ENCODE data around the gene HHAT.
A peak's percentile ranks its signal among the peaks of the same experiment; 100 is the strongest.

Gene HHAT

DNA sequence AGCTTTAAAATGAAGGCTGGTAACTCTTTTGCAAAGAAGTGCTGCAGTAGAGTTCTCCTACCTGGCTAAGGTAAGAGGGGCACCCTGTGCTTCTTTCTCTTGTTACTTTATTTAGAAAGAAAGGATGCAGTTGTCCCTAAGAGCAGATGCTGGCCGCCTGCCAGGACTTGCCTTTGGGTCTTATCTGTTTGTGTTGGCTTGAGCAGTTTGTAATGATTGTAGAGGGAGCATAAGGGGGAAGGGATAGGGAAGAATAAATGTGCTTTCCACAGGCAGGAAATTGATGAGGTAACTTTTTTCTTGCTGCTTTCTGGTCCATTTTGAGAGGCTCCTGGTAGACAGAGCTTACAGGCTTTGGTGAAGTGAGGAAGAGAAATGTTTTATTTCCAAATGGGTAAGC lies 229.6 kb downstream of the HHAT start:
- no peak for DNase-seq

DNA sequence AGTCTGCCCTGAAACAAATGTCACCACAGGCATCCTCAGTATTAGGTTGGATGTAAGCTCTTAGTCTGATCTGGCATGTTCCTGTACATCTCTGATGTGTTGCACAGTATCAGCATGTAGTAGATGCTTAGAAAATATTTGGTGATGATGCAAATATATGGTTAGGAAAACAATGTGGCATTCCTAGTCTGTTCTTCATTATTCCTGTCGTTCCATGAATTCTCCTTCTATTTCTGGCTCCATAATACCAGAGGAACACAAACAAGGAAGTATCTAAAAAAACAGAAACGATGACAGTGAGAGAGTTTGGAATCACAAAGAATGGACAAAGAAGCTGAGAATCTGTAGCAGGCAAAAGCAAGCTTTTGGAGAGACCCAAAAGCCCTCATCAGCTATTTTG lies 236.6 kb downstream of the HHAT start:
- DNase-seq, result no peak

DNA sequence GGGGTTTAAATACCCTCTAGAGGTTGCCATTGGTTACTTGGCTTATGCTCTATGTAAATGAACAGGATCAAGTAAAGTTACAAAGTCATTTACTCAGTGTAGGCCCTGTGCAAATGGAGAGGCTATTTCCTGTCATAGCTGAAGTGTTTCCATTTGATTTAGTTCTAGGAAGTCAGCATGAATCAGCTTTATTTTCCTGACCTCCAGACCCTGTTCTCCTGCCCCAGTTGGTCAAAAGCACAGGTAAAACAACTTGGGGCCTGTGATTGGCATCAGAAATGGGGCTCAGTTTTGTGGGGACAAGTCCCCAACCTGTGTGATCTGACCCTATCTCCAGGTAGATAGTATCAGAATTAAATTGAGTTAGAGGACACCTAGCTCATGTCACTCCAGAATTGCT lies 239.9 kb downstream of the HHAT start:
- no peak for DNase-seq

DNA sequence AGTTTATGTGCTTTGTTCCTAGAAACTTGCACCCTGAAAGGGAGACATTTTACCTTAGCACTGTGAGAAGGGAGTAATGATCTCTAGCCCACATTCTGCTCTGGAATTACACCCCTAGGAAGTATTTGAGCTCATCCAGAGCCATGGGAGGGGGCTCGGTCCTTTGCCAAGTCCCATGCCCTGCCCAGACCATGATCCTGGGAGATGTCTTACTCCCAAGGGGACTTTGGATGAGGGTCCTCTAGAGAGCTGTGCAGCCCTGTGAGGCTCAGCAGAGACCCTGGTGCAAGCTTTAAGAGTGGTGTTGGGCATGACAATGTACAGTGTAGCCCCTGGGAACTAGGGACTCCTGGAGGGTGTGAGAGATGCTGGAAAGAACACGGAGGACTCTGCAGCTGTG lies 241.4 kb downstream of the HHAT start:
- peak in 1 of 2 experiments; percentile 5 for DNase-seq

DNA sequence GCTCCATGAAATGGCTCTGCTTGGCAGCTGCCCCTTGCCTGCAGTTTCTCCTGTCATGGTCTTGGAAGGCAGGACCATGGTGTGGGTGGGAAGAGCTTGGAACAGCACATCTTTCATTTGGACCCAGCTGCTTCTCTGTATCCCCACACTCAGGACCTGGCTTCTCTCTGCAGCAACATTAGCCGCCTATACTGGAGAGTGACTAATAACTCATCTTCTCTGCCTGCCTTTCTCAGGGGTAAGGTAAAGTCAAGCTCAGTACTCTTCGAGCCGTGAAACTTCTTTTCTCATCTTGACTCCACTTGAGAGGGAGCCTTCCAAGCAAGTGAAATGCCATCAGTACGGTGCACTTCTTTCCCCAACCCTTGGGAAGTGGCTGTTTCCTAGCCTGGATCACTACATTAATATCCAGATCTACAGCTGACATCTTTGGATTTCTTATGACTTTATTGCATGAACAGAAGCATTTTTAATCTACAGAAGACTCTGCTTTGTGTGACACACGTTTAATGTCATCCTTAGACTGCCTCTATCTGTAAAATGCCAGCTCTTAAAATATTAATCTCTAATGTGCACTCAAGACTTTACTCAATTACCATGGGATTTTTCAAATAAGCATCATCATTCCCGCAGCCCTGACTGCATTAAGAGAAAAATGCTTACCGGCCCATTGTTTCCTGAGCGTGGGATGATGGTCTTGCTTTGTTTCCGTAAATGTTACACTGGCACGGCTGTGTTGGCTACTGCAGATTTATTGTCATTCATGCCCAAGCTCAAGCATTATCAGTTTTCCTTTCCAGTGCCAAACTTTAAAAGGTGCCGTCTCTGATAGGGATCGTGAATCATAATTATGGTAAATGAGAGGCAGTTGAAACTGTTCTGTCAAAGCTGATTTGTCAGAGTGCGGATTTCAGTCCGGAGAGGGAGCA lies 242.9 kb downstream of the HHAT start:
- DNase-seq, result no peak

DNA sequence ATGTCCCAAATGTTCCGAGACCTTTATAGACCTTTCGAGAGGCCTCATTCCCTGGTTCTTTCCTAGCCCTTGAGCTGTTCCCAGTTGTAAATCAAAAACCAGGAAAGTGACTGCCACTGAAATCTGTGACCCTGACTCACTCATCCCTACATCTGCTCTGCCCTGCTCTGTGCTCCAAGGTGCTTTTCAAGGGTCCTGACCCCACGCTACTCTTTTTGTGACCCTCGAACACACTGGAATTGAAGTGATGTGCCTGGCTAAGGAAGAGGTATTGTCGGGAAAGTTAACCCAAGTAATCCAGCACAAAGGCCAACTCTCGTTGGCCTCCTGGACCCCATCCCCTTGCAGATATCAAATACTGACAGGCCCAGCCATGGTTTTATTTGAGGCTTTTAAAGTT lies 244.4 kb downstream of the HHAT start:
- no peak for DNase-seq

DNA sequence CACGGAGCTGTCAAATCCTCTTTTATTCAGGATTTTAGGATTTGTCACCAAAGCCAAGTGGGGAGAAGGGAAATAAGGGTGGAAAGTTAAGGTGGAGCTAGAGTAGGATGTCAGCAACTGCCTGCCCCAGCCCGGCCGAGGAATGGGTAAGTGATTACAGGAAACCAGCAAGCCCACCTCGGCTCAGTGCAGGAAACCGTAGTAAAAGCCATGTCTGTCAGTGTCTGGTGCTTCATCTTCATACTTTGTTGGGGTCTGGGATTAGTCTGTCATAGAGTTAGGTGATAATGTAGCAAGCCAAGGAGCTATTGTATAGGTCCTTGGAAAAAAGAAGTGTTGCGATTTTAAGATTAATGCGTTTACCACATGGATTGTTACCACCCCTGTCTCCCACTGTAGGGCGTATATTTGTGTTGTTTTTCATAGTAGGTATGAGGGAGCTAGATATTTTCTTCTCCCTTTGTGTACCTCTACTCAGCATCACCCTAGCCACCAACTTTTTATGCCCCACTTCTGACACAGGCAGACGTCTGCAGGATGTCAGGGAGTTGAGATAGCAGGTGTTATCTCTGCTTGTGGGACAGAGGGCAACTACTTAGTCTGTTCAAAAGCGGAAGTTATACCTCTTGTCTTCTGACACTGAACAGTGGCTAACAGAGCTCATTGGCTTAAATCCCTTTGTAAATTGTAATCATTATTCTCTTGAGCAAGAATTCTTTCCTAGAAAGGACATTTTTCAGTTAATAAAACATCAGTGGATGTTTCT lies 253.7 kb downstream of the HHAT start:
- no peak for DNase-seq

DNA sequence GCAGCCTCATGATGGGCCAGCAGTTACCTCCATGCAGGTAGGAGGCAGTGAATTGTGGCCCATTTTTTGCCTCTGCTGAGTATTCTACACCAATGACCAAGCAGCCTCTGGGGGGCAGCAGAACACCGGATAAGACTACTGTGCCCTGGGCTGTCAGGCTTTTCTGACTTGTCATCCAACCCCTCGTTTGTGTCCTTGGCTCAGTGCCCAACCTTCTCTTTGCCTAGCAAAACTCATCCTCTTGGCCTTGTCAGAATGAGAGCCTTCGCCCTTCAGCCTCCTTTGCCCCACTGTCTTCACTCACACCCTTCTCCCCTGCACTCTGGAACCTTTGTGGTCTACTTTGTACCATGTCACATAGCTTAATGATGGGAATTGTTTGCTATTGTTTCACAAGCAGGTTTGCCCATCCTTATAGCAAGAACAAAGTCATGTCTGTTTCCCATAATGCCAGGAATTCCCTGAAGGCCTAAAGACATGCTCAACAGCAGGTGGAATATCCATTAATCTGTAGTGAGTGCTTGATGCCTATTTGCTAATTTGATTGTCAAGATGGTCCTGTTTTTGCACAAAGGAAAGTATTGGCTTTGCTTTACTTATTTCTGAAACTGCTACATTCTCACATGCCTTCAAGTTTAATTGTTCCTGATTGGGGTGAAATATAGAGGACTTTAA lies 255.9 kb downstream of the HHAT start:
- DNase-seq, result peak; percentile 84 to 94

DNA sequence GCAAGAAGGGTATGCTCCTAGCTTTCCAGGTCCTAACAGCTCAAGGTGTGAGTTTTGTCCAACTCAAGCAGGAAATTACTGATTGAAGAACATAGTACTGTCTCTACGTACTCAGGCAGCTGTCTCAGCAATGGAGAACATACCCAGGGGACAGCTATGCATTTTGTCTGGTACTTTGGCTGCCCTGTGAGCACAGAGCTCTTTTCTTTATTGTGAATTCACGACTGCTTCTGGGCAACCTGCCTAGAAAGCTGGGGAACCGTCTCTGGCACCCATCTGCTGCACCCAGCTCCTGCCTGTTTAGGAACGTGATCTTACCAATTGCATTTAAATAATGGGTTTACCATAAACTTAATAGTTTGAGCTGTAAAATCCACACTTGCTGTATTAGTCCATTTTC lies 258.1 kb downstream of the HHAT start:
- no peak for DNase-seq

DNA sequence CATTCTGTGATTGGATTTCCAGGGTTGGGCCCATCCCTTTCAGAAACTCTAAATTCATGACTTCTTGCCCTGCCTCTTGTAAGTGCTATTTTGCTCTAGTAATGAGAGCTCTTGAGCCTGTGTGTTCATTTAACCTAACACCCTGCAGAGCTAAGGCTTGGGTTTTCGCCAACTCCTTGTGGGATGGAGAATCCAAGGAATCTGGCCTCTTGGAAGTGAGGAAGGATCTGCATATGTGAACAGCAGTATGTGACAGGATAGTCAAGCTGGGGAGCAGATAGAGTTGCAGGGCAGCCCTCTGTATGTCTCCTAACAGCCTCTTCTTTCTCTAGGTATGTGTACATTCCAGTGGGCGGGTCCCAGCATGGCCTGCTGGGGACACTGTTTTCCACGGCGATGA lies 258.9 kb downstream of the HHAT start:
- DNase-seq, result no peak

DNA sequence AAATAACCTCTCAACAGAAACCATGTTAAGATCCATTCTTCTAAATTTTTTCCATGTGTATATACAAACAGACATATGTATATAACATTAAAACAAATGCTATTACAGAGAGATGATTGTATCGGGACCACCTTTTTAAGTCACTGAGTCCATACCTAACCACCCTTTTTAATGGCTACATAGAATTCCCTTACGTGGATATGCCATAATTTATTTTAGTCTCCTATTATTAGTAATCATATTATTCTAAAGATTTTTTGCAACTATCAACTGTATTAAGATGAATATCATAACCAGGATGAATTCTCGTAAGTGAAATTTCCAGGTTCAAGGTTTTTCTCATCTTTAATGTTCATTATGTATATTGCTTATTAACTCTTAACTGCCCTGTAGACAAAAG lies 259.7 kb downstream of the HHAT start:
- DNase-seq, result no peak

DNA sequence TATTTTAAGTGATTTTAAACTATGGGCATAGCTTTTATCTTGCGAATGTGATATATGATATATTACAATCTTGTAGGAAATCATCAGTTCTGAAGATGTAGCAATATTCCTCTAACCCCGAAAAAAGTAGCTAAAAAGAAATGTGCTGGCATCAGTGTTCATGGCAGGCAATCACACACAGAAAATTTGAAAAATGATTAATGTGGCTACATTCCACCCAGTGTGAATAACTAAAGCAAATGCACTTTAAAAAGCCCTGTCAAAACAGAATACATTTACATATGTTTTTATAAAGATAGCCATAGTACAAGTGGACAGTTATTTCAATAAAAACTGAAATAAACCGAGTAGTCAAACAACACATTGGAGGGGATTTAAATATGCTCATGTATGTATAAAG lies 260.2 kb downstream of the HHAT start:
- no peak for DNase-seq

DNA sequence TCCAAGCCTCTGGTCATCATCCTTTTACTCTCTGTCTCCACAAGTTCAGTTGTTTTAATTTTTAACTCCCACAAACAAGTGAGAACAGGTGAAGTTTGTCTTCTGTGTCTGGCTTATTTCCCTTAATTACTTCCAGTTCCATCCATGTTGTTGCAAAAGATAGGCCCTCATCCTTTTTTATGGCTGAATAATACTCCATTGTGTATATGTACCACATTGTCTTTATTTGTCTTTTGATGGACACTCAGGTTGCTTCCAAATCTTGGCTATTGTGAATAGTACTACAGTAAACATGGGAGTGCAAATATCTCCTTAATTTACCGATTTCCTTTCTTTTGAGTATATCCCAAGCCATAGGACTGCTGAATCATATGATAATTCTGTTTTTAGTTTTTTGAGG lies 262.5 kb downstream of the HHAT start:
- no peak for DNase-seq

DNA sequence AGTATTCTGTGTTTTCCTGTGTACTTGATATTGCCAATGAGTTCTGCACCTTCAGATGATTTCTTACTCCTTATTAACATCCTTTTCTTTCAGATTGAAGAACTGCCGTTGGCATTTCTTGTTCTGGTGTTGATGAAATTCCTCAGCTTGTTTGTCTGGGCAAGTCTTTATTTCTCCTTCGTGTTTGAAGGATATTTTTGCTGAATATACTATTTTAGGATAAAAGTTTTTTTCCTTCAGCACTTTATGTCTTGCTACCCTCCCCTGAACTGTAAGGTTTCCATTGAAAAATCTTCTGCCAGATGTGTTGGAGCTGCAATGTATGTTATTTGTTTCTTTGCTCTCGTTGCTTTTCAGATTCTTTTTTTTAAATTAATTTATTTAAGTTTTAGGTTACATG lies 265.9 kb downstream of the HHAT start:
- no peak for DNase-seq

DNA sequence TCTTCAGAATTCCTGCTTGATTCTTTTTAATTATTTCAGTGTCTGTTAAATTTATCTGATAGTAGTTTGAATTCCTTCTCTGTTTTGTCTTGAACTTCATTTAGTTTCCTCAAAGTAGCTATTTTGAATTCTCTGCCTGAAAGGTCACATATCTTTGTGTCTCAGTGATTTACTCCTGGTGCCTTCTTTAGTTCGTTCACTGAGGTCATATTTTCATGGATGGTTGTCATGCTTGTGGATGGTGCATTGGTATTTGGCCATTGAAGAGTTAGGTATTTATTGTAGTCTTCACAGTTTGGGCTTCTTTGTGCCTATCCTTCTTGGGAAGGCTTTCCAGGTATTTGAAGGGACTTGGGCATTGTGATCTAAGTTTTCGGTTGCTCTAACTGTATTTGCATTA lies 267.9 kb downstream of the HHAT start:
- DNase-seq, result no peak

DNA sequence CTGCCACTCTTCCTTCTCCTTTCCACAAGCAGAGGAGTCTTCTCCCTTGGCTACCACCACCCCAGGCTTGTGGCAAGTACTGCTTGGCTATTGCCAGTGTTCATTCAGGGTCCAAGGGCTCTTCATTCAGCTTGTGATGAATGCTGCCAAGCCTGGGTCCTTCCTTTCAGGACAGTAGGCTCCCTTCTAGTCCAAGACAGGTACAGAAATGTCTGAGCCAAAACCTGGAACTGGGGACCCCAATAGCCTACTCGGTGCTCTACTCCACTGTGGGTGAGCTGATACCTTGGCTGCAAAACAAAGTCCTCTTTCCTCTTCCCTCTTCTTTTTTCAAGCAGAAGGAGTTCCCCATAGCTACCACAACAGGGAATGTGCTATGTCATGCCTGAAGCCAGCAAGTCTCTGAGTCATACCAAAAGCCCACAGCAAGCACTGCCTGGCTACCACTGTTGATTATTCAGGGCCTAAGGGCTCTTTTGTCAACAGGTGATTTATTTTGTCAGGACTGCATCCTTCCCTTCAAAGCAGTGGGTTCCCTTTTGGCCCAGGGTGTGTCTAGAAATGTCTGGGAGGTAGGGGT lies 268.9 kb downstream of the HHAT start:
- no peak for DNase-seq

DNA sequence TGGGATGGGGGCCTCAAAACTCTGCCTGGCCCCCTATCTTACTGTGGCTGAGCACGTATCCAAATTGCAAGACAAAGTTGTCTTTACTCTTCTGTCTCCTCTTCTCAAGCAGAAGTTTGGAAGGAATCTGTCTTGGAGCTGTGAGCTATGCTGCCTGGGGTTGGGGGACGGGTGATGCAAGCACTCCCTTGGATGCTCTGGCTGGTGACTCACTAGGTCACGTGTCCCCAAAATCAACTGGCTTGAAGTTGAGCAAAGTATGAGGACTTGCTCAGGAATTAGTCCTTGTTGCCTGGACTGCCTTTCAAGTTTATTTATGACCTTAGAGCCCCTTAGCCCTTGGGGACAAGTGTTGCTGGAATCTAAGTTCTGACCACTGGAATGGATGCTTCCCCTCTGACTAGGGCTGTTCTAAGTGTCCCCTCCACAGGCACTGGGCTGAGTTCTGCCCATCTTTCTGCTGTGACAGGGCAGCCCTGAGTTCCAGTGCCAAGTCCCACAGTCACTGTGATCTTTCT lies 269.5 kb downstream of the HHAT start:
- no peak for DNase-seq

DNA sequence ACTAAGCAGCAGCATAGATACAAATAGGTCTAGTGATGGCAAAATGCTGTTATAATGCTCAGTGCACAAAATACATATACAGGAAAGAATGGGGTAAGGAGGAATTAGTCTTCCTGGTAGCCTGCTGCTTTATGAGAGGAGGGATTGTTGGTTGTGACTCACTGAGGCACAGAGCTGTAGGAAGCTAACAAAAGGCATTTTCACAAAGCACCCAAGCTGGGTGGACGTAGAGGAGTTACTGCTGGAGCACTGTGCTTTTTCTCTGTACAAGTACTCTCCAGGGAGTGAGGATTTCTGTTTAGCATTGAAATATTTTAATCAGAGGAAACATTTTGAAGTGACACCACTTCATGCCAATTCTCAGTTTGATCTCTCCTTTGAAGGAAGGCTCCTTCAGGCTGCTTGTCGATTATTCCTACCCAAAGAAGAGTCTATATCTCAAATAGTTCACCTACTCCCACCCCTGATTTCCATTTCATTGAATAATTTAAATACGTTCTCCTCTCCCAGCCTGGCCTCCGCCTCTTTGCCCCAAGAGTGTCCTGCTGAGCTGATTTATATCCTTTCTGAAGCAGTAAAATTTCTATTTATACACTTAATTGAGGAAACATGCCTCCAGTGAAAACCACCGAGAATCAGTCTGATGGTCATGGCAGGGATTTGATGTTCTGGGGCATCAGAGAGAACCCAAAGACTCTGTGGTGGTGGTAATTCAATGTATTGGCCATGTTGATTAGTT lies 271.9 kb downstream of the HHAT start:
- DNase-seq, result no peak

DNA sequence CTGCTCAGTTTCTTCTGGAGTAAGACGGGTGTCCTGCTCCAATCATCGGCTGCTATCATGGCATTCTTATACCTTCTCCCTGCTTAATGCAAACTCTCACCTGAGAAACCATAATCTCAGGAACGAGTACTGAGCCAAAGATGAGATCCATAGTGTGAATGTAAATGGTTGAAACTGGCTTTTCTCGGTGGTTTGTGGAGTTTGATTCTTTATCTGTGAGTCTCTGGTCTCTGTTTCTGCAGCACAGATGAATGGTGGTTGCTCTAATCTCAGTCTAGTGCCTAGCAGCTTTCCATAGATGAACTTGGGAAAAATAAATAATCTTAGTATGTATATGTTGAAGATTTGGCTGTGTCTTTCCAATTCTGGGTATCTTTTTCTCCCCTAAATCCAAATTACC lies 274.4 kb downstream of the HHAT start:
- no peak for DNase-seq

DNA sequence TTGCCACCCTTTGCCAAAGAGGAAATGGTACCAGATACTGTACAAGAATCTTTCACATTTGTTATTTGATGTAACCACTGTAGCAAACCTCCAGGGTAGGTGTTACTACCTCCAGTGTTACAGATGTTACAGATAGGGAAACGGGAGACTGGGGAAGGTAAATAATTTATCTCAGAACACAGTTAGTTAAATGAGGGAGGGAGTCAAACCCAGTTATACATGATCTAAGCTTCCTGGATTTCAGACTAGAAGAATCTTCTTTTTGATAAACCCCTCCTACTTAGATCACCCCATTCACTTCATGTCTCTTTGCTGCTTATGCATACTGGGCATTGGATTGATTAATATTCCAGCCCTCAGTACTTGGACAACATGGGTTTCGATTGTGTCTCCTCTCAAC lies 276.4 kb downstream of the HHAT start:
- DNase-seq, result no peak

DNA sequence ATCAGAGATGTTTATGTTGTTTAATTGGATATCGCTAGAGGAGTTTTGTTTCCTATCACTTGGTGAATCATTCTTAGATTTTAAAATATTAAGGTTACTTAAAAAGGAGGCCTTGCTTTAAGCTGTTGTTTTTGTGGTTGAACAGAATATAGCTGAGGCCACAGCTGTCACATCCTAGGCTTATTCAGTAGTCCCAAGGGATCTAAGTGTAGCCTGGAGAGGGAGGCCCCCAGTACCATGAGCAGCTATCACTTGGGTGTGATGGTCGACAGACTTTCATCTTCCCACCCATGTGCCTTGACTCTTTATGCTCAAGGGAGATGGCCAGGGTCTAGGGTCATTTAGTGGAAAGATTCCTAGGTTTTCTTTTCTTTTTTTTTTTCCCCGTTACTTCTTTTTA lies 278.7 kb downstream of the HHAT start:
- no peak for DNase-seq

DNA sequence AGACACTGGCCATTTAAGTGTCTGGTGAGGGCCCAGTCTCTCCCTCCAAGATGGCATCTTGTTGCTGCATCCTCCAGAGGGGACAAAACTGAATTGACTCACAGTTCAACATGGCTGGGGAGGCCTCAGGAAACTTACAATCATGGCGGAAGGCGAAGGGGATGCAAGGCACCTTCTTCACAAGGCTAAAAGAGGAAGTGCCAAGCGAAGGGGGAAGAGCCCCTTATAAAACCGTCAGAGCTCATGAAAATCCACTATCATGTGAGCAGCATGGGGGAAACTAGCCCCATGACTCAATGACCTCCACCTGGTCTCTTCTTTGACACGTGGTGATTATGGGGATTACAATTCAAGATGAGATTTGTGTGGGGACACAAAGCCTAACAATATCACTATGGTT lies 280.1 kb downstream of the HHAT start:
- DNase-seq, result no peak
